Suprapubic skin (tissue), 4 donors: ENCODE results near the gene GFPT2. TPM values are rescaled to one million over a fixed set of nuclear protein-coding genes. Genes with fewer than 3 reads are reported as not detected.

Experiments
- DNase-seq, 2 donors: peaks; one replicate each; pipeline ENCODE4 v3.0.0-alpha.2; 2019; ENCODE audit warnings: low spot score in 2 of 2
- H3K27ac ChIP-seq: fragments of 200-600 bp; sonication (generic); one replicate; pipeline ENCODE4 v1.5.1; 2019
- H3K27me3 ChIP-seq: fragments of 200-600 bp; sonication (generic); one replicate; pipeline ENCODE4 v1.5.1; 2019
- H3K36me3 ChIP-seq: fragments of 200-600 bp; sonication (generic); one replicate; pipeline ENCODE4 v1.5.1; 2019
- H3K4me1 ChIP-seq: fragments of 200-600 bp; sonication (generic); one replicate; pipeline ENCODE4 v1.5.1; 2019
- H3K4me3 ChIP-seq: fragments of 200-600 bp; sonication (generic); one replicate; pipeline ENCODE4 v1.5.1; 2019; ENCODE audit warnings: mild to moderate bottlenecking
- H3K9me3 ChIP-seq: fragments of 200-600 bp; sonication (generic); one replicate; pipeline ENCODE4 v1.5.1; 2019
- EP300 ChIP-seq: sonication (generic); formaldehyde crosslinking; IDR thresholded peaks from one replicate; pipeline ENCODE4 v1.6.1; 2017; ENCODE audit warnings: antibody characterized with exemption
- POLR2A ChIP-seq, 2 donors: fragments of 450-650 bp; IDR thresholded peaks; one replicate each; pipeline ENCODE4 v1.6.1; 2017; ENCODE audit warnings: antibody characterized with exemption in 2 of 2, mild to moderate bottlenecking in 2 of 2, moderate library complexity in 2 of 2
- POLR2AphosphoS5 ChIP-seq, 3 donors: sonication (generic); formaldehyde crosslinking; IDR thresholded peaks; one replicate each; pipeline ENCODE4 v1.6.1; 2017; ENCODE audit warnings: antibody characterized with exemption in 3 of 3
- WGBS: methylation state at CpG from one replicate; pipeline ENCODE4 v1.1.5; 2018; 5-methylcytosine and 5-hydroxymethylcytosine counted together
- total RNA-seq, 4 donors: library from RNA; depleted of rRNA; stranded (reverse); fragments of >200 nt; gene quantifications; one replicate each; pipeline ENCODE4 v1.1.0, GENCODE V29; 2016
- TF ChIP-seq, protein P1 (sequence below), 2 donors: fragments of 200-600 bp in 1 of 2; fragments of 450-650 bp in 1 of 2; sonication (generic) in 1 of 2; IDR thresholded peaks; one replicate each; pipeline ENCODE4 v1.5.1; 2016 to 2019; ENCODE audit warnings: antibody characterized with exemption in 2 of 2, mild to moderate bottlenecking in 1 of 2, moderate library complexity in 1 of 2

The GFPT2 gene
- total RNA-seq, 4 donors from 2014 or later = 2.9 to 6.9 (median 4.3) TPM

DNA sequence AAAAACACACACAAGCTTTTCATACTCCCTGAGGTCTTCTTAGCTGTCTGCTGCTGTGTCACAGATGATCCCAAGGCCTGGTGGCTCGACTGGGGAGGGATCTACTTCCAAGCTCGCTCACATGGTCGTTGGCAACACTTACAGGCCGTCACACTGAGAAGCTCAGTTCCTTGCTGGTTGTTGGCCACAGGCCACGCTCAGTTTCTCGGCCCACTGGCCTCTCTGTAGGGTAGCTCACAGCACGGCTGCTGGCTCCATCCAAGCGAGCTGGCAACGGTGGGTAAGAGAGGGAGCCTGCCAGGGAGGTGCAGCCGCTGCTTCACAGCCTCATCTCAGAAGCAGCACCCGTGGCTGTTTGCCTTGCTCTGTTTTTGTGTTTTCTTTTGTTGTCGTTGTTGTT lies 43.8 kb upstream of the GFPT2 start:
- H3K4me1 ChIP-seq = no peaks in the 10 kb centered on the region
- no peaks in the 10 kb centered on the region for H3K36me3 ChIP-seq
- H3K27ac ChIP-seq = no peak overlapping the region
- H3K4me3 ChIP-seq = no peak overlapping the region
- no peaks in the 10 kb centered on the region for H3K9me3 ChIP-seq
- H3K27me3 ChIP-seq = peaks cover 2% of the 10 kb centered on the region
- DNase-seq = no peak
- 79% methylated on average over 12 of the region's 12 CpGs for WGBS
- TF ChIP-seq EP300 = no peak
- TF ChIP-seq, protein P1, sequence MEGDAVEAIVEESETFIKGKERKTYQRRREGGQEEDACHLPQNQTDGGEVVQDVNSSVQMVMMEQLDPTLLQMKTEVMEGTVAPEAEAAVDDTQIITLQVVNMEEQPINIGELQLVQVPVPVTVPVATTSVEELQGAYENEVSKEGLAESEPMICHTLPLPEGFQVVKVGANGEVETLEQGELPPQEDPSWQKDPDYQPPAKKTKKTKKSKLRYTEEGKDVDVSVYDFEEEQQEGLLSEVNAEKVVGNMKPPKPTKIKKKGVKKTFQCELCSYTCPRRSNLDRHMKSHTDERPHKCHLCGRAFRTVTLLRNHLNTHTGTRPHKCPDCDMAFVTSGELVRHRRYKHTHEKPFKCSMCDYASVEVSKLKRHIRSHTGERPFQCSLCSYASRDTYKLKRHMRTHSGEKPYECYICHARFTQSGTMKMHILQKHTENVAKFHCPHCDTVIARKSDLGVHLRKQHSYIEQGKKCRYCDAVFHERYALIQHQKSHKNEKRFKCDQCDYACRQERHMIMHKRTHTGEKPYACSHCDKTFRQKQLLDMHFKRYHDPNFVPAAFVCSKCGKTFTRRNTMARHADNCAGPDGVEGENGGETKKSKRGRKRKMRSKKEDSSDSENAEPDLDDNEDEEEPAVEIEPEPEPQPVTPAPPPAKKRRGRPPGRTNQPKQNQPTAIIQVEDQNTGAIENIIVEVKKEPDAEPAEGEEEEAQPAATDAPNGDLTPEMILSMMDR (IDR thresholded peaks at IDR 0.05) = no peak
- no peak for TF ChIP-seq POLR2AphosphoS5 (IDR thresholded peaks at IDR 0.05)
- TF ChIP-seq POLR2A (IDR thresholded peaks at IDR 0.05) = no peak

DNA sequence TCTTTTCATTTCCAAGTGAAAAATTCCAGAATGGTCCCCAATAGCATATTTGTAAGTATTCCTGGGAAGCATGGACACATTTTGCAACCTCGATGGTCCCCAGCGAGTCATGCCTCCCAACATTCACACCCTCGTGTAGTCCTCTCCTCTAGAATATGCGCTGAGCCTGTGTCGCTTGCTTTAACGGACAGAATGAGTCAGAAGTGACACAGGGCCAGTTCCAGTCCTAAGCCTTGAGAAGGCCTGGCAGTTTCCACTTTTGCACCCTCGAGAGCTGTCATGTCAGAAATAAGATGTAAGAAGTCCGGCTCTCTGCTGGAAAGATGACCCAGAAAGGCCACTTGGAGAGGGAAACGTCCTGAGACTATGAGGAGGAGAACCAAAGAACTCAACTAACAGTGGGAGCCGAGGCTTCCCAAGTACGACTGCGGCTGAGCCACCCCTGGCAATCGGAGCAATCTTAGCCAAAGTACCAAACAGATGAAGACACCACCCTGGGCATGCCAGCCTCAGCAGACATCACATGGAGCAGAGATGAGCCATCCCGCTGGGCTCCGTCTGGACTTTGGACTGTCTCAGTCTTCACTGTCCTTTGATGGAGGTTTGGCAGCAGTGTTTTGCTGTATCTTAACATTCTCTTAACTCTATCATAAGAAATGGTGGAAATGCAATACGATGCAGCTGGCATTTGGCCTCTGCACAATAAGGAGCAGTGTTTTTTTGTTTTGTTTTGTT lies 42.6 kb upstream of the GFPT2 start:
- no peaks in the 10 kb centered on the region for H3K27me3 ChIP-seq
- H3K36me3 ChIP-seq = no peaks in the 10 kb centered on the region
- H3K9me3 ChIP-seq = no peaks in the 10 kb centered on the region
- no peak overlapping the region for H3K27ac ChIP-seq
- TF ChIP-seq POLR2AphosphoS5 (IDR thresholded peaks at IDR 0.05) (no peak), EP300 (no peak), POLR2A (IDR thresholded peaks at IDR 0.05) (no peak)
- TF ChIP-seq, protein P1 (IDR thresholded peaks at IDR 0.05) = no peak
- H3K4me3 ChIP-seq = no peak overlapping the region
- H3K4me1 ChIP-seq = no peaks in the 10 kb centered on the region
- 82% methylated on average over 16 of the region's 16 CpGs for WGBS
- no peak for DNase-seq

DNA sequence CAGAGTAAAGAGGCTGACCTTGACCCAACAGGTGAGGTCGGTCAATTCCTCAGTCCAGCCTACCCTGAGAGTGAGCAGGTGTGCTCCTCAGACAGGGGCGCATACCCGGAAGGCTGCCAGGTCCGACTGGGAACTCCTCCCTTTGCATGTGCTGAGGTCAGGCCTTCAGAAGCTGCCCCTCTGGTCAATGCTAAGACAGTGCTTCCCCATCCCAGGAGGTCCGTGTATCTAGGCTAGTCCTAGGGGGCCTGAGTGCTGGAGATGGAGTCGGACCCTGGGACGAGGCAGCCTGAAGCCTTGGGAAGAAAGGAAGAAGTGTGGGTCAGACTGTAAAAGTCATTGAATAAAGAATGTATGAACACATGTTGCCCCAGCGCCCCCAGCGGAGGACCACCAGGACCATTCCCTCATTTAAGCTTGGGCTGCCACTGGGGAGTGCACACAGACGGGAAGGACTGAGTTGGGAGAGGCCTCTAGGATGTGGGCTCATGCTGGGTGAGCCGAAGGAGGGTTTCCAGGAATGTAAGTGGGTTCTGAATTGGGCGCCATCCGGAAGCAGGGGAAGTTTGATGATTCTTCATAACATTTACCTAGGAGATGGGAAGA lies 41.0 kb upstream of the GFPT2 start:
- whole genome bisulfite sequencing = 91% methylated on average over 13 of the region's 13 CpGs
- TF ChIP-seq EP300 (no peak), POLR2AphosphoS5 (IDR thresholded peaks at IDR 0.05) (no peak), POLR2A (IDR thresholded peaks at IDR 0.05) (no peak)
- TF ChIP-seq, protein P1 (IDR thresholded peaks at IDR 0.05) = no peak

DNA sequence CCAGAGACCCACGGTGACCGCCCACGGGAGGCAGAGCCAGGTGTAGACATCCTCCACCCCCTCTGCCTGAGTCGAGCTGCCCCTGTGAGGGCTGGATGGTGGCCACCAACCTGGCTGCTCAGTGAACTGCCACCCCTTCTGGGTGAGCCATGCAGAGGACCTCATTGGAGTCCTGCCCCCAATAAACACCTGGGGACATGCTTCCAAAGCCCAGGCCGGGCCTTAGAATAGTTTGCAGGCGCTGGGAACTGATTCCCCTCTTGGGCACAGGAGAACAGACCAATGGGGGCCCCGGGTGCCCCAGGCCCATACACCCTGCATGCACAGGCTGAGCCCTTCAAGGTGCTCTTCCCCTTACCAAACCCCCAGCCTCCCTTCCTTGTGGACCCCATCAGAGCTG lies 38.1 kb upstream of the GFPT2 start:
- Histone ChIP-seq H3K27ac (no peak overlapping the region), H3K4me1 (no peaks in the 10 kb centered on the region), H3K4me3 (no peak overlapping the region), H3K27me3 (no peaks in the 10 kb centered on the region), H3K36me3 (no peaks in the 10 kb centered on the region), H3K9me3 (no peaks in the 10 kb centered on the region)
- no peak for DNase-seq
- TF ChIP-seq POLR2AphosphoS5 (IDR thresholded peaks at IDR 0.05) (no peak), POLR2A (IDR thresholded peaks at IDR 0.05) (no peak), EP300 (no peak)
- TF ChIP-seq, protein P1 (IDR thresholded peaks at IDR 0.05) = no peak
- 90% methylated on average over 5 of the region's 7 CpGs for WGBS

More for the DNA sequence above, 41.0 kb upstream of the GFPT2 start:
- H3K27ac ChIP-seq = no peak overlapping the region
- H3K9me3 ChIP-seq = no peaks in the 10 kb centered on the region
- H3K27me3 ChIP-seq = no peaks in the 10 kb centered on the region
- no peaks in the 10 kb centered on the region for H3K4me1 ChIP-seq
- H3K4me3 ChIP-seq = no peak overlapping the region
- no peak for DNase-seq
- H3K36me3 ChIP-seq = no peaks in the 10 kb centered on the region

DNA sequence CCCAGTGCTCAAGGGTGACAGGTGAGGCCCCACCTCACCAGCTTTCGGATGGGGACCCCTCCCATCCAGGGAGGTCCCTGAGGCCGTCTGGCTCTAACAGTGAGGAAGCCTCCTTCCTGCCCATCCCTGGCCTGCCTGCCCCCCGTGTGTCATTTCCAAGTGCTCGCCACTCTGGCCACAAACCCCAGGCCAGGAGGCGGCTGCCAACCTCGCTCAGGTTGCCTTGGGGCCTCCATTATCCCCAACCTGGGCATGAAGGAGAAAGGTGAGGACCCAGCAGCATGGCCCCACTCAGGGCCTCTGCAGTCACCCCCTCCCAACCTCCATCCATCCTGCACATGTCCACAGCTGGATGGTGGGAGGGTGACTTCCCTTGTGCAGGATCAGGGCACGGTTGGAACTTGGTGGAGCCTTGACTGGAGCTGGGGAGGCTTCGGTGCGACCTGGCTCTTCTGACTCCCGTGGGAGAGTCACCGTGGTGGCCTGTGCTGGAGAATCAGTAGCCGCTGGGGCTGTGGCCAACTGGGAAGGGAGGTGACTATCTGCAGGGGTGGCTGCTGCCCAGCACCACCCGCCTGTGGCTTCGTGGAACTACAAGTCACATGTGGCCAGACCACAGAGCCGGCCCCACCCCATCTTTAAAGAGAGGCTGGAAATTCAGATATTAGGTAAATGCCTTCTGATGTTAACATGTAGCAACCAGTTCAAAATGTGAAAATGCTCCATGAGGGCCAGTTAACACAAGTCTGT lies 37.5 kb upstream of the GFPT2 start:
- DNase-seq = no peak
- WGBS = 95% methylated on average over 4 of the region's 15 CpGs
- no peaks in the 10 kb centered on the region for H3K9me3 ChIP-seq
- H3K36me3 ChIP-seq = no peaks in the 10 kb centered on the region
- TF ChIP-seq EP300 = no peak
- no peak for TF ChIP-seq POLR2AphosphoS5 (IDR thresholded peaks at IDR 0.05)
- TF ChIP-seq, protein P1 (IDR thresholded peaks at IDR 0.05) = no peak
- TF ChIP-seq POLR2A (IDR thresholded peaks at IDR 0.05) = no peak
- H3K27ac ChIP-seq = no peak overlapping the region
- no peaks in the 10 kb centered on the region for H3K4me1 ChIP-seq
- no peak overlapping the region for H3K4me3 ChIP-seq
- H3K27me3 ChIP-seq = no peaks in the 10 kb centered on the region
